ENCODE measurements around the gene HSDL2.

GRCh38 chr9:112472996-112473395 is 93.1 kb downstream of the HSDL2 start:
- TF ChIP-seq, protein P1, sequence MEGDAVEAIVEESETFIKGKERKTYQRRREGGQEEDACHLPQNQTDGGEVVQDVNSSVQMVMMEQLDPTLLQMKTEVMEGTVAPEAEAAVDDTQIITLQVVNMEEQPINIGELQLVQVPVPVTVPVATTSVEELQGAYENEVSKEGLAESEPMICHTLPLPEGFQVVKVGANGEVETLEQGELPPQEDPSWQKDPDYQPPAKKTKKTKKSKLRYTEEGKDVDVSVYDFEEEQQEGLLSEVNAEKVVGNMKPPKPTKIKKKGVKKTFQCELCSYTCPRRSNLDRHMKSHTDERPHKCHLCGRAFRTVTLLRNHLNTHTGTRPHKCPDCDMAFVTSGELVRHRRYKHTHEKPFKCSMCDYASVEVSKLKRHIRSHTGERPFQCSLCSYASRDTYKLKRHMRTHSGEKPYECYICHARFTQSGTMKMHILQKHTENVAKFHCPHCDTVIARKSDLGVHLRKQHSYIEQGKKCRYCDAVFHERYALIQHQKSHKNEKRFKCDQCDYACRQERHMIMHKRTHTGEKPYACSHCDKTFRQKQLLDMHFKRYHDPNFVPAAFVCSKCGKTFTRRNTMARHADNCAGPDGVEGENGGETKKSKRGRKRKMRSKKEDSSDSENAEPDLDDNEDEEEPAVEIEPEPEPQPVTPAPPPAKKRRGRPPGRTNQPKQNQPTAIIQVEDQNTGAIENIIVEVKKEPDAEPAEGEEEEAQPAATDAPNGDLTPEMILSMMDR (IDR thresholded peaks at IDR 0.05; ENCODE audit: low read length), result no peak
- TF ChIP-seq EZH2 (IDR thresholded peaks at IDR 0.05; ENCODE audit: borderline replicate concordance, low read length), result no peak
